Endothelial cell of hepatic sinusoid (primary cell): ENCODE measurements around the gene MEGF11.
"Not testable (repeated sequence)": the region's sequence is repeated elsewhere in the genome, so short reads cannot be mapped to it uniquely, and the experiment has no call there.

ENCODE experiments used
- in situ Hi-C: cut with HindIII; loops from 2 replicates; pipeline ENCODE4 v1.10.0; 2017; ENCODE audit warnings: low sequenced_read_pairs

Gene MEGF11

GRCh38 chr15:66276546-66276945 lies 23.0 kb upstream of the MEGF11 start:
- in situ Hi-C loops: loop anchor here (5.0 kb wide), 1 partner anchor 34 kb away; no protein-coding TSS in a partner anchor

GRCh38 chr15:66275352-66275751 lies 21.8 kb upstream of the MEGF11 start:
- in situ Hi-C loops: loop anchor here (5.0 kb wide), 1 partner anchor 33 kb away; no protein-coding TSS in a partner anchor

DNA sequence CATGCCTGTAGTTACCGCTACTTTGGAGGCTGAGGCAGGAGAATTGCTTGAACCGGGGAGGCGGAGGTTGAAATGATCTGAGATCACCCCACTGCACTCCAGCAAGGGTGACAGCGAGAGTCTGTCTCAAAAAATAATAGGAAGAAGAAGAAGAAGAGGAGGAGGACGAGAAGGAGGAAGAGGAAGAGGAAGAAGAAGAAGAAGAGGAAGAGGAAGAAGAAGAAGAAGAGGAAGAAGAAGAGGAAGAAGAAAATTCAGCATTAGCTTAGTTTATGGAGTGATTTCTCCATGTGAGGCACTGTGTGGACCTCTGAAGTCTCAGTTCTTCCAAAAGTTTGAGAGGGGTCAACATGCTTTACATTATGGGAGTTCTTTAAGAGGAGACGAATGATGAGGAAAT lies 17.4 kb upstream of the MEGF11 start:
- in situ Hi-C loops: no loop called here

GRCh38 chr15:66269326-66270090 lies 16.0 kb upstream of the MEGF11 start:
- in situ Hi-C loops: no loop called here

- in situ Hi-C loops: no loop called here
Observed at GRCh38 chr15:66264859-66265513, 11.4 kb upstream of the MEGF11 start.

DNA sequence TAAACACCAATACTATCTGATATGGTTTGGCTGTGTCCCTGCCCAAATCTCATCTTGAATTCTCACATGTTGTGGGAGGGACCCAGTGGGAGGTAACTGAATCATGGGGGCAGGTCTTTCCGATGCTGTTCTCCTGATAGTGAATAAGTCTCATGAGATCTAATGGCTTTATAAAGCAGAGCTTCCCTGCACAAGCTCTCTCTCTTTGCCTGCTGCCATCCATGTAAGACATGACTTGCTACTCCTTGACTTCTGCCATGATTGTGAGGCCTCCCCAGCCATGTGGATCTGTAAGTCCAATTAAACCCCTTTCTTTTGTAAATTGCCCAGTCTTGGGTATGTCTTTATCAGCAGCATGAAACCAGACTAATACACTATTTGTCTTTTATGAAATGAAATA lies 9.3 kb upstream of the MEGF11 start:
- in situ Hi-C loops: not testable (repeated sequence)

GRCh38 chr15:66261056-66261455 lies 7.5 kb upstream of the MEGF11 start:
- in situ Hi-C loops: no loop called here

- in situ Hi-C loops: loop anchor here (5.0 kb wide), 1 partner anchor 39 kb away; no protein-coding TSS in a partner anchor
Observed at GRCh38 chr15:66256692-66257091, 3.1 kb upstream of the MEGF11 start.

- in situ Hi-C loops: loop anchor here (5.0 kb wide), 1 partner anchor 38 kb away; no protein-coding TSS in a partner anchor
Observed at GRCh38 chr15:66254951-66255676, 1.6 kb upstream of the MEGF11 start.

- in situ Hi-C loops: no loop called here
Observed at GRCh38 chr15:66254089-66254950, 770 bp upstream of the MEGF11 start.

DNA sequence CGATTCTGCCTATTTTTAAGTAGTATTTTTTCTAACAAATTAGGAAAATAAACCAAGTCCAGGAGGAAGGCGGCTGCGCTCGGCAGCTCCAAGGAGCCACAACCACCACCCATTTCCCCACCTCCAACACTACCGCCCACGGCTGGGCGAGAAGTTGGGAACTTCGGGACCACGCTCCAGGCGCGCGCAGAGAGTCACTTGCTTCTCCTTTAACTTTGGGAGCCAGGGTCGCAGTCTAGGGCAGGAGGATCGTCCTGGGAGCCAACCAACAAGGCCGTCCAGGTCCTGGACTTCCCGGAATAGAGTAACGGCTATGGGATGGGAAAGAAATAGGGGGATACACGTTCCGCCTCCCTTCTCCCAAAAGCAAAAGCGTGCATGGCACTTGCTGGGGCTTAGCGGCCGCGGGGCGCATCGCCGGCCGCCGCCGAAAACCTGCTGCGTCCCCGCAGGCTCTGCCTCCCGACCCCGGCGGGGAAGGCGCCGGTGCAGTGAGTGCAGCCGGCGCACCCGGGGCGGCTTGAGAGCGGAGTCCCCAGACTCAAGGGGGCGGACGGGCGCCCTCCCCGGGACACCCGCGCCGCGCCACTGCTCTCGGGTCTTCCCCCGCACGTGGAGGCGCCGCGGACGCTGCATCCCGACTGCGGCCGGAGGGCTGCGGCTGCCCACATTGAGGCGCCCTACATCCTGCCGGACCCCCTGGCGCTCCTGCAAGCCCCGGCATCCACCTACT lies 699 bp downstream of the MEGF11 start:
- in situ Hi-C loops: no loop called here

DNA sequence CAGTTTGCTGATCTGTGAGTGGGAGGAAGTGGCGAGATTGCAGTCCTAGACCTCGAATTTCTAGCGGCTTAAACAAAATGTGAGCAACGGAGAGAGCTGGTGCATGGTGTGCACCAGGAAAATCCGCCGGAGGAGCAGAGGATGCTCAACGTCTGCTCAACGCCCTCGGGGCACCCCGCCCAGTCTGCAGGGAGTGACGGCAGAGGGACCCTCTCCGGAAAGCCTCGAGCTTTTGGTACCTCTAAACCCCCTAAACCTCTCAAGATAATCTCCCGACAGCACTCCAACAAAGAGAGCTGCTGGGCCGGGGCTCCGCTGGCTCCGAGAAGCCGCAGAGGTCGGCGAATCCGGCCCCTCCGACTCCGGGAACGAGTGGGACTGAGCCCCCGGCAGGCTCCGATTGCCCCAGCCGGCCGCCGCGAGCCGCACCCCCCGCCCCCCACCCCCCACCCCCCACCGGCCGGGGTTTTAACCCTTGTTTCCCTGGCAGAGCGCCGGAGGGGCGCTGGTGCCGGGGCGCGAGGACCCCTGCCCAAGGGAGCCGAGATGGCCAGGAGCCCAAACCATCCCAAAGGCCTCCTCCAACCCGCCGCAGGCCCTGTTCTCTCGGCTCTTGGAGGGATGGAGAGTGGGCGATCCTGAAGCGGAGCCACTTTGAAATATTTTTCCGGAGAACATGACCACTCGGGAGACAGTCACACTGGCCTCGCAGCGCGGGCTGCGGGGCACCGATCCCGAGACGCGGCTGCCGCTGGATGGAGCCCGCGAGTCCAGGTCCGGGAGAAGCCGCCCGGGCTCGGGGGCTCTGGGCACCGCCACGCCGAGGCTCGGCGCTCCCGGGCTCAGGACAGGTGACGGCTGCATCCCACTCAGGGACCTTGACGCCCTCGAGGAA lies 1.5 kb downstream of the MEGF11 start:
- in situ Hi-C loops: no loop called here

DNA sequence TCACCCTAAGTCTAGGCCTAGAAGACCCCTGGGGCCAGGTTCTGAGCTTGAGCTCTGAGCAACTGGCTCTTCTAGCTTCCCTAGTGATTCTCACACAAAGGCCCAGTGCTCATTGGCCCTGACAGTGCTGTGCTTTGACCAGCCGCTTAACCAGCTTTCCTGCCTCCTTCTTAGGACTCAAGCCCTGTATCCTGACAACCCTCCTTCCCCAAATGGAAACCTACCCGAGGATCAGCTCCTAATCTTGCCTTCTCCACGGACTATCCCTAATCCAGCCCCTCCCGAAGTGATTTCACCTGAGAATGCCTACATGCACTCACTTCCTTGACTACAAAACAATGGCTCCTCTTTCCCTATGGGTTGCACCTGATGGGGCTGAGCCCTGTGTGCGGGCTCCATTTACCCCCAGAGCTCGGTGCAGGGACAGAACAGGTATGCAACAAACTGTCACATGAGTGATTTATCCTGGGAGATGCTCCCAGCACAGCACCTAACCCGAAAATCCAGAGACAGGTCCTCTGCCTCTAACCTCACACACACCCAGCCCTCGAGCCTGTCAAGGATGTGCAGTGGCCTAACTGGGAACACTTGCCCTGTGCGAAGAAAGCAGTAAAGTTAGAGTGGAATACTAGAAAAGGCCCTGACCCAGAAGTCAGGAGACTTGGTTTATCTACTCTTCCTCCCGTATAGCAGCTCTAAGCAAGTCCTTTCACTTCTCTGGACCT lies 2.3 kb downstream of the MEGF11 start:
- in situ Hi-C loops: no loop called here

DNA sequence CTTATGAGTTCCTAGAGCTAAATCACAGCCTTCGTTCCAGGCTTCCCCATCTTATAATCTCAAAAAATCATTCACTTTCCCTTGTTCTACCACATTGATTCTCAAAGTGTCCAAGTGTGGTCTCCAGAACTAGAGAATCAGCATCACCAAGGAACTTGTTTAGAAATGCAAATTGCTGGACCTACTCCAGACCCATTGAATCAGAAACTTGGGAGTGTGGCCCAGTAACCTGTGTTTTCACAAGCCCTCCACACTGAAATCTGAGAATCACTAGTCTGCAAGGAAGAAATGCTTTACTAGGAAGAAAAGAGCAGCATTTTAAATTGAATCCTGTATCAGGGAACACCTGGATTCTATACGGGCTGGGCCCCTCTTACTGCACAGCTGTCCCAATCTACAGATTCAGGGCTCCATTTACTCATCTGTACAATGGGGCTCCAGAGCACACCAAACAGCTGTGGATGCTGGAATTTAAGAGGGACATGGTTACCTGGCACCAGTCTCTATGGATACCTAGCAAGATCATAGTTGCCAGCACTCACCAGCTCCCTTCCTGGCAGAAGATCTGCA lies 3.9 kb downstream of the MEGF11 start:
- in situ Hi-C loops: no loop called here

DNA sequence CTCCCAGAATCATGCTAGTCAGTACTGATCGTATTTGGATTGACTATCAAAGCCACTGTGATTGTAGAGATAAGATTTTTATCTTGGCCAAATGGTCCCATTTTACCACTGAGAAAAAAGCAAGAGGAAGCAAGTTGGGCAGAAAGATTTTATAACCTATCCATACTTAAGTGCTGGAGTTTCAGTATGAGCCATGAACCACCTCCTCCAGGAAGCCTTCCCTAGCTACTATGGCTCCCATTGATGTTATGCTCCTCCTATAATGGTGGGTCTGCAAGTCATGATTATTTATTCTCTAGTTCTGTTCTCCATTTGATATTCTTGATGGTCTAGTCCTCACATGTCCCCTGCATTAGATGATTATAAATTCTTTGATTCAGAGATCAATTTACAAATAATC lies 6.6 kb downstream of the MEGF11 start:
- in situ Hi-C loops: no loop called here

DNA sequence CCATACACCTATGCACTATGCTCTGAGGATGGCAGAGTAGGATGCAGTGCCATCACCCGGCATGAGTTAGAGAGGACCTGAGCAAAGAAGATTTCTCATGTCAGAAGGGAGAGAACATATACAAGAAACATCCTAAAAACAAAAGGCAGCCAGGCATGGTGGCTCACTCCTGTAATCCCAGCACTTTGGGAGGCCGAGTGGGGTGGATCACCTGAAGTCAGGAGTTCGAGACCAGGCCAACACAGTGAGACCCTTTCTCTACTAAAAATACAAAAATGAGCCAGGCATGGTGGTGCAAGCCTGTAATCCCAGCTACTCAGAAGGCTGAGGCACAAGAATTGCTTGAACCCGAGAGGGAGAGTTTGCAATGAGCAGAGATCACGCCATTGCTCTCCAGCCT lies 7.7 kb downstream of the MEGF11 start:
- in situ Hi-C loops: not testable (repeated sequence)

DNA sequence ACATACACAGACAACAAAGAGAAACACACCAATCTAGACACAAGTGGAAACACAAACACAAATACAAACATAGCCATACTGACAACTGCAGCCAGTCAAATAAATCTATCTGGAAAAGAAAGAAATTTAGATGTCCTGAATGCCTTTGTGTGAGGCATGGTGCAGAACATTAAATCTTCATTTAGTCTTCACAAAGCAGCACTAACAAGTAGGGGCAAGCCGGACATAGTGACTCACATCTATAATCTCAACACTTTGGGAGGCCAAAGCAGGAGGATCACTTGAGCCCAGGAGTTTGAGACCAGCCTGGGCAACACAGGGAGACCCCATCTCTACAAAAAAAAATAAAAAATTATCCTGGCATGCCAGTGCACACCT lies 11.7 kb downstream of the MEGF11 start:
- in situ Hi-C loops: loop anchor here (5.0 kb wide), 2 partner anchors 35 to 100 kb away; no protein-coding TSS in a partner anchor
